ENCODE results near the gene CYP24A1. TPM values are rescaled to one million over a fixed set of nuclear protein-coding genes. Genes with fewer than 3 reads are reported as not detected.

The CYP24A1 gene
- total RNA-seq, 2 donors from 2014 or later = 0.13 TPM; not detected in 1

DNA sequence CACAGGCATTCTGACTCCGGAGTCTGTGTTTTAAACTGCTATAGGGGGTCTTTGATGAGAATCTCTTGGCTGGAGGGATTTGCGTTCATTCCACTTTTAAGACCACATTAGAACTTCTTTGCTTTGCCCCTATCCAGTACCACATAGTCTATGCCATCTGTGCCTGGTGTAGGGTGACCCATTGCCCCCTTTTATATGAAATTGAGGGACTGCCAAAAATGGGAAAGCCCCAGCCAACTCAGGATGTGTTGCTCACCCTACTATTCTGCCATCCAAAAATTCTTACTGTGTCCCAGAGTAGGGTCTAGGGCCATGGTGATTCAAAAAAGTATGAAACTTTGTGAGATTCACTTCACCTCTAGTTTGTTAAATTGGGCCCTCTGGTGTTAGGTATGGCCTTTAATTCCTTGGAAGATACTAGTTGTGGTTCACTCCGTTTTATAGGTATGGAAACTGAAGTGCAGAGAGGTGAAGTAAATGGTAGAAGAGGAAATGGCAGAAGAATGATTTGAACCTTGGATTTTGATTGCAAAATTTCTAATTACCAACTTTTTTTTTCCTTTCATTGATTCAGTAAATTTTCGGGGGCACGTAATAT lies 35.5 kb upstream of the CYP24A1 start:
- H3K27me3 Mint-ChIP-seq (ENCODE audit: insufficient read depth) = no peaks in the 10 kb centered on the region
- peak overlapping the region; percentile 11 for H3K27ac Mint-ChIP-seq
- H3K4me1 Mint-ChIP-seq = peaks cover 16% of the 10 kb centered on the region
- Histone ChIP-seq H3K9ac (ENCODE audit: extremely low read depth, low read length, poor library complexity, severe bottlenecking) (peak overlapping the region; percentile 100), H3K36me3 (ENCODE audit: control insufficient read depth, insufficient read depth, low read length) (peaks cover 23% of the 10 kb centered on the region), H3K4me3 (ENCODE audit: low read length) (peak overlapping the region; percentile 95), H3K27ac (ENCODE audit: low read depth, low read length) (no peak overlapping the region), H3K9me3 (ENCODE audit: control insufficient read depth, low read length) (no peaks in the 10 kb centered on the region), H3K4me1 (ENCODE audit: control insufficient read depth, insufficient read depth, low read length) (peaks cover 10% of the 10 kb centered on the region), H3K27me3 (ENCODE audit: control insufficient read depth, insufficient read depth, low read length, poor library complexity, severe bottlenecking) (no peaks in the 10 kb centered on the region)
- H3K9me3 Mint-ChIP-seq = no peaks in the 10 kb centered on the region
- TF ChIP-seq, protein P1, sequence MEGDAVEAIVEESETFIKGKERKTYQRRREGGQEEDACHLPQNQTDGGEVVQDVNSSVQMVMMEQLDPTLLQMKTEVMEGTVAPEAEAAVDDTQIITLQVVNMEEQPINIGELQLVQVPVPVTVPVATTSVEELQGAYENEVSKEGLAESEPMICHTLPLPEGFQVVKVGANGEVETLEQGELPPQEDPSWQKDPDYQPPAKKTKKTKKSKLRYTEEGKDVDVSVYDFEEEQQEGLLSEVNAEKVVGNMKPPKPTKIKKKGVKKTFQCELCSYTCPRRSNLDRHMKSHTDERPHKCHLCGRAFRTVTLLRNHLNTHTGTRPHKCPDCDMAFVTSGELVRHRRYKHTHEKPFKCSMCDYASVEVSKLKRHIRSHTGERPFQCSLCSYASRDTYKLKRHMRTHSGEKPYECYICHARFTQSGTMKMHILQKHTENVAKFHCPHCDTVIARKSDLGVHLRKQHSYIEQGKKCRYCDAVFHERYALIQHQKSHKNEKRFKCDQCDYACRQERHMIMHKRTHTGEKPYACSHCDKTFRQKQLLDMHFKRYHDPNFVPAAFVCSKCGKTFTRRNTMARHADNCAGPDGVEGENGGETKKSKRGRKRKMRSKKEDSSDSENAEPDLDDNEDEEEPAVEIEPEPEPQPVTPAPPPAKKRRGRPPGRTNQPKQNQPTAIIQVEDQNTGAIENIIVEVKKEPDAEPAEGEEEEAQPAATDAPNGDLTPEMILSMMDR (conservative IDR thresholded peaks at IDR 0.05) = peak; percentile 53
- peak overlapping the region; percentile 78 for H3K4me3 Mint-ChIP-seq
- peaks cover 23% of the 10 kb centered on the region for H3K36me3 Mint-ChIP-seq (ENCODE audit: low read depth)
- no peak for DNase-seq
- WGBS, 2 experiments (ENCODE audit: insufficient coverage in 1 of 2, insufficient read length in 1 of 2) = 81 to 88% methylated on average over 3 to 4 of the region's 5 CpGs

GRCh38 chr20:54208548-54209176 lies 34.9 kb upstream of the CYP24A1 start:
- Histone ChIP-seq H3K27ac (ENCODE audit: low read depth, low read length) (peak overlapping the region; percentile 100), H3K27me3 (ENCODE audit: control insufficient read depth, insufficient read depth, low read length, poor library complexity, severe bottlenecking) (no peaks in the 10 kb centered on the region), H3K9ac (ENCODE audit: extremely low read depth, low read length, poor library complexity, severe bottlenecking) (peak overlapping the region; percentile 100), H3K4me3 (ENCODE audit: low read length) (peak overlapping the region; percentile 95), H3K9me3 (ENCODE audit: control insufficient read depth, low read length) (no peaks in the 10 kb centered on the region), H3K4me1 (ENCODE audit: control insufficient read depth, insufficient read depth, low read length) (peaks cover 10% of the 10 kb centered on the region), H3K36me3 (ENCODE audit: control insufficient read depth, insufficient read depth, low read length) (peaks cover 20% of the 10 kb centered on the region)
- H3K27me3 Mint-ChIP-seq (ENCODE audit: insufficient read depth) = no peaks in the 10 kb centered on the region
- H3K4me3 Mint-ChIP-seq = peak overlapping the region; percentile 78
- TF ChIP-seq, protein P1 (conservative IDR thresholded peaks at IDR 0.05) = no peak
- no peak for DNase-seq
- H3K27ac Mint-ChIP-seq = peak overlapping the region; percentile 82
- peaks cover 23% of the 10 kb centered on the region for H3K36me3 Mint-ChIP-seq (ENCODE audit: low read depth)
- 5 to 14% methylated on average over 9 to 15 of the region's 15 CpGs for WGBS, 2 experiments (ENCODE audit: insufficient coverage in 1 of 2, insufficient read length in 1 of 2)
- peaks cover 16% of the 10 kb centered on the region for H3K4me1 Mint-ChIP-seq
- no peaks in the 10 kb centered on the region for H3K9me3 Mint-ChIP-seq

DNA sequence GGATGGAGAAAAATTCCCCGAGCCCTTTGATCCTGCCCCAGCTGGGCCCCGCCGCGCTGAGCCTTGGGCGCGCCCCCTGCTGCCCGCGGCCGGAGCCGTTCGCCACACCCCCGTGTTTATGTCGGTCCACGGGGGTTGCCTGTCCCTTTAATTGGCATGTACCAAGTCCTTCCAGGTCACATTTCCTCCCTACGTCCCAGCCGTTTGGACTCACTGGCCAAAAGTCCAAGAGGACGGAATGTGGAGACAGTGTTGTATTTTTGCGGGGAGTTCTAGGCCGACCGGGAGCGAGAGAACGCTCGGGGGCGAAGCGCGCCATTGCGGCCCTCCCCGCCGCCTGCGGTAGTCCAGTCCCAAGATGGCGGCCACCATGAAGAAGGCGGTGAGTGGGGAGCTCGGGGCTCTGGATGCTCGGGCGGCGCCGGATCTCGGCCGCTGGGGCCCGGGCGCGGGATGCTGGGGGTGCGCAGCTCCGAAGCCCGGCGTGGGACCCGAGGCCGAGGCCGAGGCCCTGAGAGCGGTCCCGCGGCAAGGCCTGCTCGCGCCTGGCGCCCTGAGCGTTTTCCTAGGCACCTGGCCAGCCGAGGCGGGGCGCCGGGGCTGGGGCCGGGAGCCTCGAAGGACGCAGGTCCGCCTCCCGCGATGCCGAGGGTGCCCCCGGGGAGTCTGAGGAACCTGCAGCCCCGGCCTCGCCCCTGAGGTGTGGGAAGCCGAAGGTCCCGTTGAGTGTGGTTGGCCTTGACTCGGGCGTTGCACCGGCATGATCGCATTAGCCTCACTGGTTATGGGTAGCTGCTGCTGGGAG lies 34.2 kb upstream of the CYP24A1 start, which contains the start of gene PFDN4:
Gene PFDN4 (plus strand): TSS at position 345 of the 805 bp plus-strand sequence. CDS start 14 bp downstream, at position 359.
- Mint-ChIP-seq H3K4me1 (peaks cover 16% of the 10 kb centered on the region), H3K36me3 (ENCODE audit: low read depth) (peaks cover 21% of the 10 kb centered on the region), H3K4me3 (peak within 1 kb of the TSS; percentile 78), H3K9me3 (no peaks in the 10 kb centered on the region), H3K27me3 (ENCODE audit: insufficient read depth) (no peaks in the 10 kb centered on the region), H3K27ac (peak within 1 kb of the TSS; percentile 100)
- Histone ChIP-seq H3K9ac (ENCODE audit: extremely low read depth, low read length, poor library complexity, severe bottlenecking) (peak within 1 kb of the TSS; percentile 100), H3K36me3 (ENCODE audit: control insufficient read depth, insufficient read depth, low read length) (peaks cover 17% of the 10 kb centered on the region), H3K4me1 (ENCODE audit: control insufficient read depth, insufficient read depth, low read length) (peaks cover 10% of the 10 kb centered on the region), H3K9me3 (ENCODE audit: control insufficient read depth, low read length) (no peaks in the 10 kb centered on the region), H3K27ac (ENCODE audit: low read depth, low read length) (peak within 1 kb of the TSS; percentile 100), H3K4me3 (ENCODE audit: low read length) (peak within 1 kb of the TSS; percentile 95), H3K27me3 (ENCODE audit: control insufficient read depth, insufficient read depth, low read length, poor library complexity, severe bottlenecking) (no peaks in the 10 kb centered on the region)
- TF ChIP-seq, protein P1 (conservative IDR thresholded peaks at IDR 0.05) = peak; percentile 88
- DNase-seq = peak; percentile 95
- 0 to 1% methylated on average over 16 to 76 of the region's 76 CpGs for WGBS, 2 experiments (ENCODE audit: insufficient coverage in 1 of 2, insufficient read length in 1 of 2)
